DMS114 treated with DMSO at 0.1 percent for 48 hours (cell line): ENCODE measurements around the gene CLEC4M.

Source experiments
- DNase-seq: peaks from one replicate; lab custom pipeline; 2025; ENCODE audit not compliant: unreplicated experiment; lab: John Stamatoyannopoulos, UW

CLEC4M gene, protein sequence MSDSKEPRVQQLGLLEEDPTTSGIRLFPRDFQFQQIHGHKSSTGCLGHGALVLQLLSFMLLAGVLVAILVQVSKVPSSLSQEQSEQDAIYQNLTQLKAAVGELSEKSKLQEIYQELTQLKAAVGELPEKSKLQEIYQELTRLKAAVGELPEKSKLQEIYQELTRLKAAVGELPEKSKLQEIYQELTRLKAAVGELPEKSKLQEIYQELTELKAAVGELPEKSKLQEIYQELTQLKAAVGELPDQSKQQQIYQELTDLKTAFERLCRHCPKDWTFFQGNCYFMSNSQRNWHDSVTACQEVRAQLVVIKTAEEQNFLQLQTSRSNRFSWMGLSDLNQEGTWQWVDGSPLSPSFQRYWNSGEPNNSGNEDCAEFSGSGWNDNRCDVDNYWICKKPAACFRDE

DNA sequence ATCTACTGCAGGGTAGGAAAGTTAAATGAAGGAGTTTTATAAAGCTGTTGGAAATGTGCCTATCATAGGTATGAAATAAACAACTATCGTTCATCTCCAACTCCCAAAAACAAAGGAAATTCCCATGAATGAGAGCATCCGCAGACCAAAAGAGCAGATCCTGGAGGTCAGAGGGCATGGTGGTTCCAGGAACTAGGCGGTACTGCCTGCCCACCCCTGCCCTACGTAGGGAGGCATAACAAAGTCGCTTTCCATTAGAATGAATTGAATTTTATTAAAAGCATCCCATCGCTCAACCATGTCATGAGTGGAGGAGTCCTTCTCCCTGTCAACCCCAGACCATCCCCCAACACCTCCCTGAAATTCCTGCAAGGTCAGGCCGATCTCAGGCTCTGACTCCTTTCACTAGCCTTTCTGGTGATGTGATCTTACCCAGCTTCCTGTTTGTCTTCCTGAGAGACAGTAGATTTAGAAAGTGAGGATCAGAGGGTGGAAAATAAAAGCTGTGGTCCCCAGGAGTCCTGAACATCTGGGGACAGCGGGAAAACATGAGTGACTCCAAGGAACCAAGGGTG is at the start of gene CLEC4M:
CLEC4M (plus strand) TSS at position 525 of the 575 bp plus-strand sequence; CDS start at position 549, 24 bp downstream.
- DNase-seq, result no peak

DNA sequence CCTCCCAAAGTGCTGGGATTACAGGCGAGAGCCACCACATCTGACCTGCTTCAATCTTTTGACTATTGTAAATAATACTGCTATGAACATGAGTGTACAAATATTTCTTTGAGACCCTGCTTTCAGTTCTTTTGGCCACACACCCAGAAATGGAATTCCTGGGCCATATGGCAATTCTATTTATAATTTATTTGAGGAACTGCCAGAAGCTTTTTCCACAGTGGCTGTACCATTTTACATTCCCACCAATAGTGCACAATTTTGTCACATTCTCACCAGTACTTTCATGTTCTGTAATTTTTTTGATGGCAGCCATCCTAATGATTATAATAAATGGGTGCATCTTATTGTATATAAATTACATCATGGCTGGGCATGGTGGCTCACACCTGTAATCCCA is 47.4 kb upstream of the CLEC4M start:
- DNase-seq, result no peak

DNA sequence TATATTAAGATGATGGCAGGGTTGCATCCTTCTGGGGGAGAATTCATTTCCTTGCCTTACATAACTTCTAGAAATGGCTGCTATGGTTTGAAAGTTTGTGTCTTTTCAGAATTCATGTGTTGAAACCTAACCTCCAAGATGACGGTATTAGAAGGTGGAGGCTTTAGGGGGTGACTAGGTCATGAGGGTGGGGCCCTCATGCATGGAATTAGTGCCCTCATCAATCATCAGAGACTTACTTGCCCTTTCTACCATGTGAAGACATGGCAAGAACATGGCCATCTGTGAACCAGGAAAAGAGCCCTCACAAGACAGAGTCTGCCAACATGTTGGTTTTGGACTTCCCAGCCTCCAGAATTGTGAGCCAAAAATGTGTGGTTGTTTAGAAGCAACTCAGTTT is 46.3 kb upstream of the CLEC4M start:
- DNase-seq, result no peak

DNA sequence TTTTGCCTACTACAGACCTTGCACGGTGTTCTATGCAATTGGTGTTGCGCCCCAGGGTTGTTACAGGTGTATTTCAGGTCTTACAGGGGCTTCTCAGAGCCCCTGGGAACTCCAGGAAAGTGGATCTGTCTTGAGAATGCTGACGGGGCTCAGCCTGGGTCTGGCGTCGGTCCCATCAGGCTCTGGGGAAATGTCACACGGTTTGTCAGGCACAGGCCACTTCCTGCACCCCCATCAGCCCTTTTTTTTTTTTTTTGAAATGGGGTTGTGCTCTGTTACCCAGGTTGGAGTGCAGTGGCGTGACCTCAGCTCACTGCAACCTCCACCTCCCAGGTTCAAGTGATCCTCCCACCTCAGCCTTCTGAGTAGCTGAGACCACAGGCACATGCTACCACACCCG is 44.4 kb upstream of the CLEC4M start:
- no peak for DNase-seq

DNA sequence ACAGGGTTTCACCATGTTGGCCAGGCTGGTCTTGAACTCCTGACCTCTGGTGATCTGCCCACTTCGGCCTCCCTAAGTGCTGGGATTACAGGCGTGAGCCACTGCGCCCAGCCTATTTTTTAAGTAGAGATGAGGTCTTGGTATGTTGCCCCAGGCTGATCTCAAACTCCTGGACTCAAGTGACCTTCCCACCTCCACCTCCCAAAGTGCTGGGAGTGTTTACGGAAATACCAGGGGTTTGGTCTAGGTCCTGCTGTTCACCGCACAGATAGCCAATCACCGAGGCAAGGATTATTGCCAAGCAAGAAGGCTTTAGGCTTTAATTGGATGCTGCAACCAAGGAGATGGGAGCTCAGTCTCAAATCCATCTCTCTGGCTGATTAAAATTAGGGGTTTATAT is 42.7 kb upstream of the CLEC4M start:
- DNase-seq, result no peak

DNA sequence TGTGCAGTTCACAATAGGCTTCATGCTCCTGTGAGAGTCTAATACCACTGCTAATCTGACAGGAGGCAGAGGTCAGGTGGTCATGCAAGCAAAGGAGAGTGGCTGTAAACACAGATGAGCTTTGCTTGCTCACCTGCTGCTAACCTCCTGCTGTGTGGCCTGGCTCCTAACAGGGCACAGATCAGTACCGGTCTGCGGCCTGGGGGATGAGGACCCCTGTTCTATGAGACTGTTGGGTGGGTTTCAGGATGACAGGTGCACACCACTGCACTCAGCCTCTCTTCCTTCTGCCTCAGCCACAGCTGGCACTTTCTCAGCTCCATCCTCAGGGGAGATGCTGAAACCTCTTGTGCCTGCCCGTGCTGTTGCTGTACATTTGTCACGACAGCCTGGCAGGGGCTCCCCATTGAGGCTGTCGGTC is 40.8 kb upstream of the CLEC4M start:
- DNase-seq, result no peak

DNA sequence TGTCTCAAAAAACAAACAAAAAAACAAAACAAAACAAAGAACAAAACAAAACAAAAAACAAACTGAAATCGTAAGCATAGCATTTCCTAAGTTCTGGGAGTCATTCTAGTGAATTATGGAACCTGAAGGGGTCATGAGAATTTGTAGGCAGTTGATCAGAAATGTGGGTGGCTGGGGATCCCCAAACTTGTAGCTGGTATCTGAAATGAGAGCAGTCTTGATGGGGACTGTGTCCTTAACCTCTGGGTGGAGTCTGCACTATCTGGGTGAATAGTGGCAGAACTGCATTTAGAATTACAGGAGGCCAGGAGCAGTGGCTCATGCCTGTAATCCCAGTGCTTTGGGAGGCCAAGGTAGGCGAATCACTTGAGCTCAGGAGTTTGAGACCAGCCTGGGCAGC is 37.3 kb upstream of the CLEC4M start:
- no peak for DNase-seq

DNA sequence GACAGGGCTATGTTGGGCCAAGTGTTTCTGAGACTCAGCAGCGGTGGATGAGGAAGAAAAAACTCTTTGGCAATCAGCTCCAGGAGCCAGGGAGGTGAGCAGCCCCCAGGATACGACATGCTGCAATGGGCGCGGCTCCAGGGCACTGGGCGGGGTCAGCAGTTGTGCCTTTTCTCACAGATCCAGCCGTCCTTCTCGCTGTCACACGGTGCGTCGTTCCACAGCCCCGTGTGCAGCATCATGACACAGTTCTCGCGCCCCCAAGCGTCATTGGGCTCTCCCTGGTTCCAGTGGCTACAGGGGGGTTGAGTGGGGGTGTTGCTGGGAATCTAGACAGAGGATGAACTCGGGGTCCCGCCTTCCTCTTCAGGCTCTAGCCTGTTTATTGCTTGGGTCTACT is 33.8 kb upstream of the CLEC4M start:
- no peak for DNase-seq

DNA sequence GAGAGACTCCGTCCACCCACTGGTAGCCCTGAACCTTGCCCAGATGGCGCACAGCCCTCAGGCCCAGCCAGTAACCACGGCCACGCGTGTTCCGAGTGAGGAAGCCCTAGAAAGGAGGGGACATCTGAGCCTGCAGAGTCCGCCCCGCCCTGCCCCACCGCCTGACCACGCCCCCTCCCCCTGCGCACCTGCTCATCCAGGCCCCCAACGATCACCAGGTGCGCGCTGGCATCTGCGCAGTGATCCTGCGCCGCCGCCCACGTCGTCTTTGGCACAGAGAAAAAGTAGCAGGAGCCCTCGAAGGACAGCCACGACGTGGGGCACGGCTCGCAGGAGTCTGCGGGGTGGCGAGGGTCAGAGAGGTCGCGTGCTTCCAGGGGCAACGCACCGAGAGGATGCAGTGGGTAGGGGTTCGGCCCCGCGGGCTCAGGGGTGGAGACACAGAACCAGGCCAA is 33.2 kb upstream of the CLEC4M start:
- DNase-seq, result no peak

DNA sequence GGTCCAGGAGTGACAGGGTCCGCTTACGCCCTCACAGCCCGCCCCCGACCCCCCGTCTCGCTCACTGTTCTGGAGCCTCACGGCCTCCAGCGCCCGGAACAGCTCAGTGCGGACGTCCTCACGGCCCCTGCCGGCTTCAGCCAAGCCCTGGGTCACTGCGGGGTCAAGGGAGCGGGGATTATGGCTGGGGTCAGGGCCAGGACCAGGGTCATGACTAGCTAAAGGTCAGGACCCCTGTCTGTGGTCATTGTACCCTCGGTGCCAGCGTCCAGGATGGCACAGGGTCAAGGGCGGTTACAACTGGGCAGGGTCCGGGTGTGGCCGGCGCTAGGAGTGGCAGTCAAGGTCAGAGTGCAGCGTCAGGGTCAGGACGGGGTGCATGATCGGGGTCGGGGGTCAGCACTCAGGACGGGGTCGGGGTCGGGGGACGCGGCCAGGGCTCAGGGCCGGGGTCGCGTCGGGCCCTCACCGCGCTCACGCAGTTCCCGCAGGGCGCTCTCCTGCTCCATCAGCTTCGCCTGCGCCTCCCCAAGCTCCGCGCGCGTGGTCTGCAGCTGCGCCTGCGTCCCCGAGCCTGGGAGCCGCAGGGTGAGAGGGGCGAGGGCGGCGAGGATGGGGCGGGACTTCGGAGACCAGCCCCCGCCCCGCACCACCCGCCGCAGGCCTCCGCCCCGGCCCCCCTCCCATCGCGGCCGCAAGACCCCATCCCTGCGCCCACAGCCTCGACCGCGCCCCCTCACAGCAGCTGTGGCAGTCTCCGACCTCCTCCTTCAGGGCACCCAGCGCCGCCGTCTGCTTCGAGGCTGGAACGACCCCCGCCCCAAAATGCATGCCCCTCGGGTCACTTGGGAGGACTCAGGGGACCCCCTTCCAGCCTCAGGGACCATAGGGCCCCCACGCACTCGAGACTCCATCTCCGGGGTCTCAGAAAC is 32.5 kb upstream of the CLEC4M start:
- DNase-seq, result no peak

DNA sequence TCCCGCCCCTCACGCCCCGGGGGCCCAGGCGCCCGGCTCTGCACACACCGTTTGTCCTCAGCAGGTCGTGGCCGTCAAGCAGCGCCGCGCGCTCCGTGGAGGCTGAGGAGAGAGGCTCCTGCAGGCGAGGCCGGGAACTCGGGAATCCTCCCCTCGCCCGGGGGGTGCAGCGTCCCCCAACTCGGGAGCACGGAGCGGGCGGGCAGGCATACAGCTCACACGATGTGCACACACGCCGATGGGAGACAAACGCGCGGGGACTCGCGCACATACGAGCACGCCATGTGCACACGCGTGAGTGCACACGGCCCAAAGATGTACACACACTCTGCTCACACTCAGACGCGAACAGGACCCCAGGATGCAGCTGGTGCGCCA is 31.8 kb upstream of the CLEC4M start:
- DNase-seq, result no peak

DNA sequence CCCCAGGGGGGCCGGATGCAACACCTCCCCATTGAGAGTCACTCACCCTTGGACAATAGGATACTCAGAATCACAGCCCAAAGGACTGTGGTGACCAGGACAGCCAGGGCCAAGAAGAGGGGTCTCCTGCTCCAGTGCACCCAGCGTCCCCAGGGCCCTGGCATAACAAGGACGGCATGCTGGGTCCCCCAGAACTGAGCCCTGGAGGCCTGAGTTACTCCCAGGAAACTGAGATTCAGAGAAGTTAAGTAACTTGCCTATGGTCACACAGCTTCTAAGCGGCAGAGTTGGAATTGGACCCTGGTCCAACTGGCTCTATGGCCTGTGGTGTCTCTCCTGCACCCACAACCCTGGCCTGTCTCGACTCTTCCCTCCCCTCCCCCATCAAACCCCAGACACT is 31.4 kb upstream of the CLEC4M start:
- no peak for DNase-seq

DNA sequence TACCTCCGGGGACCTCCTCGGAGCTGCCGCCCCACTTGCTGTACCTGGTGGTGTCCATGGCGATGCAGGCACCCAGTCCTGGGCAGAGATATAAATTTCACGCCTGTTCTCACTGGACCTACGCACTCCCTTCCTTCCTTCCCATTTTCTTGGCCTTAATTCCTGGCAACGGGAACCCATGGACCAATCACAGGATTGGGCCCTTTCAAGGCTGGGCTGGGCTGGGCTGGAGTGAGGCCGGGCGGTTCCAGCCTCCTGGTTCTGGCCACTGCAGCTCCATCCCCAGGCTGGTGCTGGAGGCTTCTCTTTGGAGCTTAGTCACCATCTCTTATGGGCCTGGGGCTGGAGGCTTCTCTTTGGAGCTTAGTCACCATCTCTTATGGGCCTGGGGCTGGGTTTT is 31.0 kb upstream of the CLEC4M start, which contains the start of gene CLEC4G:
CLEC4G (minus strand) TSS at position 66 of the 400 bp plus-strand sequence; CDS start at position 58, 8 bp downstream.
- DNase-seq, result no peak

DNA sequence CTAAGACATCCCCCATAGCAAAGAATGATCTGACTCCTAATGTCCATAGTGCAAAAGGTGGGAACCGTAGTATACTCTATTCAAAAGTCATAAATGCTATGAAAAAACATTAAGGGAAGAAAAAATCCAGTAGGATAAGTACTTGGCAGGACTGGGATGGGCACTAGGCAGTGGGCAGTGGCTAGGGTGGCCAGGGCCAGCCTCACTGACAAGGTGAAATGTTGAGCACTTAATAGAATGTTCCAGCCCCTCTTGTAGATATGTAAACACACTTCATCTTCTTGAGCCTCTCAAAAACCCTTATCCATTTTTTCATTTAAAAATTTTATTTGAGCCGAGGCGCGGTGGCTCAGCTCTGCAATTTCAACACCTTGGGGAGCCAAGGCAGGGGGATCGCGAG is 29.7 kb upstream of the CLEC4M start:
- DNase-seq, result no peak

DNA sequence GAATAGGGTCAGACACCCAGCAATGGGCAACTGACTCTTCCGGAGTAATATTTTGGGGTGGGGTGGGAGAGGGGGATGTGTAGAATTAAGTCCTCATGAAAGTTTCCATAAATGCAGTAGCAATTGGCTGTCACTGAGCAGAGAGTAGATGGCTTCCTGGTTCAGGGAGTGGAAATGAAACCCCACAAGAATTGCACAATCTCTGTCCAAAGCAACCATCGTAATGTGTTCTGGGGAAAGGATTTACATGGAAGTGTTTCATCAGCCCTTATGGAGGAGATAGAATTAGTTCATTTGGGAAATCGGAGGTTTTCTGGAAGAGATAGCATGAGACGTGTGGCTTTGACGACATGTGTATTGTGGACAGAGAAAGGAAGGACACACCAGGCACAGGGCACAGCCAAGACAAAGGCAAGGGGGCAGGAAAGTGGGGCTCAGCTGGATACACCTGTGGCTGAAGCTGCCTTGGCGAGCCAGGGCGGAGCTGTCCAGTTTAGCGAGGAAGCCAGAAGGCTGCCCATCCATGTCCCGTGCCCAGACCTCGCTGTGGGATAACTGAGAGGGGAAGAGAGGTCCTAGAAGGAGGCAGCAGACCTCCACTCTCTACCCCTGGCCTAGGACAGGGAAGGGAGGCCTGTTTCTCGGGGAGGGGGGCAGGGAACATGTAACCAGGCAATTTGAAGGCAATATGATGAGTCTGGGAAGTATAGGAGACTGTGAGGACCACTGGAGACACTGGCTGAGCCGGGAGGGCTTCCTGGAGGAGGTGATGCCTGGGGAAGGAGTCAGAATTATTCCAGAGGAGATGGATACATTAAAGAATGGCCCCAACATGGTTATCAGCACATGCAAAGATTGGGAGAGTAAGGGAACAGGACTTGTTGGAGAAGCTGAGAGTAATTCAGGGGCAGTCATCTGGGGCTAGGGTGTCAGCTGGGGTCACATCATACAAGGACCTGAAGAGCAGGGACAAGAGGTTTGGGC is 28.5 kb upstream of the CLEC4M start:
- no peak for DNase-seq

DNA sequence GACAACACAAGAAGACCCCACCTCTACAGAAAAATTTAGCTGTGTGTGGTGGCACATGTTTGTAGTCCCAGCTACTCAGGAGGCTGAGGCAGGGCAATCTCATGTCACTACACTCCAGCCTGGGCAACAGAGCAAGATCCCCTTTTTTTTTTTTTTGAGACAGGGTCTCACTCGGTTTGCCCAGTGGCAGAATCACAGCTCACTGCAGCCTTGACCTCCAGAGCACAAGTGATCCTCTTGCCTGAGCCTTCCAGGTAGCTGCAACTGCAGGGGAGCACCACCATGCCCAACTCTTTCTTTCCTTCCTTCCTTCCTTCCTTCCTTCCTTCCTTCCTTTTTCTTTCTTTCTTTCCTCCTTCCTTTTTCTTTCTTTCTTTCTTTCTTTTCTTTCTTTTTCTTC is 26.9 kb upstream of the CLEC4M start:
- DNase-seq, result no peak

DNA sequence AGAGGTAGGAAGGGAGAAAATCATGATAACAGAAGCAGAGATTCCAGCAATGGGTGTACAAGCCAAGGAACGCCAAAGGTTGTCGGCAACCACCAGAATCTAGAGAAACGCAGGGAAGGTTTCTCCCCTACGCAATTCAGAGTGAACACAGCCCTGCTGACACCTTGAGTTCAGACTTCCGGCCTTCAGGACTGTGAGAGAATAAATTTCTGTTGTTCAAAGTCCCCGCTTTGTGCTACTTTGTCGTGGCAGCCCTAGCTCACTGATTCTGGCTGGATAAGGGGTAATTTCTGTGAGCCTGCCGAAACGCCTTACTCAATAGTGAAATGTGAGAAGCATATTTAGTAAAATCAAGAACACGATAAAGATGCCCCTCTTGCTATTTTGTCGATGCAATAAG is 25.8 kb upstream of the CLEC4M start:
- no peak for DNase-seq

DNA sequence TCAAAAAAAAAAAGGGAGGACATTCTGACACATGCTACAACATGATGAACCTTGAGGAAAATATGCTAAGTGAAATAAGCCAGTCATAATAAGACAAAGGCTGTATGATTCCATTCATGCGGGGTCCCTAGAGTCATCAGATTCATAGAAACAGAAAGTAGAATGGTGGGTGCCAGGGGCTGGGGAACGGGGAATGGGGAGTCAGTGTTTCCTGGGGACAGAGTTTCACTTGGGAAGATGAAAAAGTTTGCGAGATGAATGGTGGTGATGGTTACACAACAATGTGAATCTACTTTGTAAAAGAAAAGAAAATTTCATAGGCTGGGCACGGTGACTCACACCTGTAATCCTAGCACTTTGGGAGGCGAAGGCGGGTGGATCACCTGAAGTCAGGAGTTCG is 25.0 kb upstream of the CLEC4M start:
- DNase-seq, result no peak

DNA sequence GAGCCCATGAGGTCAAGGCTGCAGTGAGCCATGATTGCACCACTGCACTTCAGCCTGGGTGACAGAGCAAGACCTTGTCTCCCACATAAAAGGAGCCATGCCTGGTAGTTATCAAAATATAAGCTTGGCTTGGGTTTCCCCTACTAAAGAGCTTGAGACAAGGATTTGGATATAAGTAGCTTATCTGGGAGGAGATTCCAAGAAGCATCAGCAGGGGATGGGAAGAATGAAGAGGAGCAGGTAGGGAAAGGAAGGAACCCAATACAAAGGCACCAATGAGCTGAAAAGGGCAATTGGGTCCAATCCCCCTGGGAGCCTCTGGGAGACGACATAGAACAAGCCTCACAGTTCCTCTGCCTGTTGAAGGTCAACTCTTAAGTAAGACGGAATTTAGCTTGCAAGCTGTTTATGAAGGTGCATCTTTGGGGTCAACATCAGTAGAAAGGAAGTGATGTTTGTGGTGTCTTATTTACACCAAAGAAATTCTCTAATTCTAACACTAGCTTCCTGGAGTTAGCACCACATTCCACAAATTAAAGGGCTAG is 23.8 kb upstream of the CLEC4M start:
- DNase-seq, result no peak
